ENCODE measurements around the gene BTNL8. TPM values are rescaled to one million over a fixed set of nuclear protein-coding genes. Genes with fewer than 3 reads are reported as not detected.

BTNL8 gene
- total and polyA plus RNA-seq, 2 donors (not counting 3 experiments of a cell fraction or from before 2014, with no cell fraction given), result not detected

DNA sequence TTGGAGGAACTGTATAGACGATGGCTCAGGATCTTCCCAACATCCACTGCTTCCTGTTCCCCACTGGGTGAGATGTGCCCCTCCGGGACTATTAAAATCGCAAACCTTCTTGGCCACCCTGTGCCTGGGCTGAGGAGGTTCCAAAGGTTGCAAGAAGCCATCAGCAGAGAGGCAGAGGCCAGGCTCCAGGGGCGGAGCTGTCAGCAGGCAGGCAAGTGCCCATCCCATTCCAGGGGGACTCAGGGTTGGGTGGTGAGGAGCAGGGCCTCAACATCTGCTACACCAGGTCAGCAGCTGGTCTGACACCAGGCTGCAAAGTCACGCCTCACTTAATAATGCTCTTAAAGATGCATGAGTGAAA lies 91.9 kb downstream of the BTNL8 start:
- Histone ChIP-seq H2AFZ (ENCODE audit: low read depth, low read length) (no peak overlapping the region), H3K9me1 (replicated peaks; ENCODE audit: control insufficient read depth, extremely low read depth, insufficient read depth, low read length) (no peaks in the 10 kb centered on the region), H3K27ac (ENCODE audit: insufficient read depth, low read depth, low read length) (no peak overlapping the region), H3K4me1 (ENCODE audit: control insufficient read depth, extremely low read depth, insufficient read depth, low read length) (no peaks in the 10 kb centered on the region), H3K36me3 (ENCODE audit: control insufficient read depth in 2 of 2, extremely low read depth in 1 of 2, insufficient read depth in 2 of 2, low read length in 2 of 2) (no peaks in the 10 kb centered on the region), H3K9ac (replicated peaks; ENCODE audit: extremely low read depth, insufficient read depth, low read length) (no peak overlapping the region), H3K9me3 (replicated peaks; ENCODE audit: control insufficient read depth, insufficient read depth, low read length) (no peaks in the 10 kb centered on the region), H3K4me2 (ENCODE audit: insufficient read depth, low read length) (no peak overlapping the region), H3K27me3 (ENCODE audit: control insufficient read depth in 2 of 2, insufficient read depth in 2 of 2, low read length in 2 of 2) (no peaks in the 10 kb centered on the region), H4K20me1 (replicated peaks; ENCODE audit: control insufficient read depth, extremely low read depth, insufficient read depth, low read length) (no peaks in the 10 kb centered on the region), H3K4me3 (replicated peaks in 1 of 3; ENCODE audit: insufficient read depth in 1 of 3, low read depth in 1 of 3, low read length in 3 of 3) (no peak overlapping the region), H3K79me2 (ENCODE audit: control insufficient read depth, insufficient read depth, low read length) (no peaks in the 10 kb centered on the region)
- no peak for TF ChIP-seq FOS (IDR thresholded peaks at IDR 0.05; ENCODE audit: borderline replicate concordance, insufficient read depth, low read length)
- TF ChIP-seq, protein P1, sequence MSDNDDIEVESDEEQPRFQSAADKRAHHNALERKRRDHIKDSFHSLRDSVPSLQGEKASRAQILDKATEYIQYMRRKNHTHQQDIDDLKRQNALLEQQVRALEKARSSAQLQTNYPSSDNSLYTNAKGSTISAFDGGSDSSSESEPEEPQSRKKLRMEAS (IDR thresholded peaks at IDR 0.05; ENCODE audit: insufficient read depth, insufficient read length), result no peak
- TF ChIP-seq JUN (IDR thresholded peaks at IDR 0.05; ENCODE audit: borderline replicate concordance, insufficient read depth, insufficient read length, low read depth), result no peak
- TF ChIP-seq, protein P2, sequence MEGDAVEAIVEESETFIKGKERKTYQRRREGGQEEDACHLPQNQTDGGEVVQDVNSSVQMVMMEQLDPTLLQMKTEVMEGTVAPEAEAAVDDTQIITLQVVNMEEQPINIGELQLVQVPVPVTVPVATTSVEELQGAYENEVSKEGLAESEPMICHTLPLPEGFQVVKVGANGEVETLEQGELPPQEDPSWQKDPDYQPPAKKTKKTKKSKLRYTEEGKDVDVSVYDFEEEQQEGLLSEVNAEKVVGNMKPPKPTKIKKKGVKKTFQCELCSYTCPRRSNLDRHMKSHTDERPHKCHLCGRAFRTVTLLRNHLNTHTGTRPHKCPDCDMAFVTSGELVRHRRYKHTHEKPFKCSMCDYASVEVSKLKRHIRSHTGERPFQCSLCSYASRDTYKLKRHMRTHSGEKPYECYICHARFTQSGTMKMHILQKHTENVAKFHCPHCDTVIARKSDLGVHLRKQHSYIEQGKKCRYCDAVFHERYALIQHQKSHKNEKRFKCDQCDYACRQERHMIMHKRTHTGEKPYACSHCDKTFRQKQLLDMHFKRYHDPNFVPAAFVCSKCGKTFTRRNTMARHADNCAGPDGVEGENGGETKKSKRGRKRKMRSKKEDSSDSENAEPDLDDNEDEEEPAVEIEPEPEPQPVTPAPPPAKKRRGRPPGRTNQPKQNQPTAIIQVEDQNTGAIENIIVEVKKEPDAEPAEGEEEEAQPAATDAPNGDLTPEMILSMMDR (IDR thresholded peaks at IDR 0.05; ENCODE audit: extremely low read depth in 1 of 2, insufficient read depth in 1 of 2, low read depth in 1 of 2, low read length in 2 of 2), result no peak
- POLR2A ChIA-PET, result no interaction called here
- CTCF ChIA-PET, result no interaction called here
- no peak for FAIRE-seq
- no peak for DNase-seq (ENCODE audit: low read depth, low spot score)
- intact Hi-C loops (cut with micrococcal nuclease), result no loop called here
- dilution Hi-C loops (cut with MboI; ENCODE audit: extremely low pct_ligation_motif_present, low sequenced_read_pairs), result no loop called here
- no TSS peak for BruUV-seq (replicated peaks)

Small RNAs within 50 kb of the gene (small RNA-seq; reads per million reads assigned to genes)
- not detected for gene RF00019 (ENCODE audit: insufficient read depth, insufficient read length, low read depth, low replicate concordance)
- gene RPS29P12 (ENCODE audit: insufficient read depth, insufficient read length, low read depth, low replicate concordance), result not detected

Other genes starting within 250 kb of the BTNL8 start
- 66.5 and 71.5 TPM in 2 replicates for gene FLT4, start 249.6 kb upstream of the BTNL8 start, total RNA-seq
- gene FLT4, start 249.6 kb upstream of the BTNL8 start, polyA plus RNA-seq, result 44.4 and 50.9 TPM in 2 replicates
- gene OR2Y1, start 159.1 kb upstream of the BTNL8 start, total RNA-seq, result not detected in 2 replicates
- gene OR2Y1, start 159.1 kb upstream of the BTNL8 start, polyA plus RNA-seq, result not detected in 2 replicates
- gene MGAT1, start 96.4 kb upstream of the BTNL8 start, total RNA-seq, result 108 and 123 TPM in 2 replicates
- gene MGAT1, start 96.4 kb upstream of the BTNL8 start, polyA plus RNA-seq, result 126 and 153 TPM in 2 replicates
- gene ZFP62, start 37.9 kb upstream of the BTNL8 start, total RNA-seq, result 14.6 and 19.7 TPM in 2 replicates
- gene ZFP62, start 37.9 kb upstream of the BTNL8 start, polyA plus RNA-seq, result 3.3 and 3.7 TPM in 2 replicates
- not detected in 2 replicates for gene BTNL3, start 89.7 kb downstream of the BTNL8 start, total RNA-seq
- gene BTNL3, start 89.7 kb downstream of the BTNL8 start, polyA plus RNA-seq, result not detected in 2 replicates
- gene BTNL9, start 141.1 kb downstream of the BTNL8 start, total RNA-seq, result 0.13 TPM in 1 of 2 replicates, not detected in the other
- 0.33 TPM in 1 of 2 replicates, not detected in the other for gene BTNL9, start 141.1 kb downstream of the BTNL8 start, polyA plus RNA-seq
- gene OR2V1, start 232.0 kb downstream of the BTNL8 start, total RNA-seq, result not detected in 2 replicates
- not detected in 2 replicates for gene OR2V1, start 232.0 kb downstream of the BTNL8 start, polyA plus RNA-seq
- not detected in 2 replicates for gene OR2V2, start 248.4 kb downstream of the BTNL8 start, total RNA-seq
- not detected in 2 replicates for gene OR2V2, start 248.4 kb downstream of the BTNL8 start, polyA plus RNA-seq